Immature natural killer cell (primary cell): ENCODE measurements around the gene ARFGEF3. TPM values are rescaled to one million over a fixed set of nuclear protein-coding genes. Genes with fewer than 3 reads are reported as not detected.
"Not testable (repeated sequence)": the region's sequence is repeated elsewhere in the genome, so short reads cannot be mapped to it uniquely, and the experiment has no call there.

Experiments used
- DNase-seq, 3 donors: peaks; one replicate each; pipeline ENCODE4 v3.0.0; 2022; ENCODE audit warnings: mixed read lengths in 1 of 3
- H3K27ac Mint-ChIP-seq, 6 donors: one replicate each; pipeline ENCODE4 v1.8.0; 2020; ENCODE audit warnings: mixed read lengths in 6 of 6, mild to moderate bottlenecking in 5 of 6, inconsistent platforms in 4 of 6, moderate library complexity in 3 of 6
- H3K27me3 Mint-ChIP-seq, 3 donors: one replicate each; pipeline ENCODE4 v1.8.0; 2020 to 2021; ENCODE audit warnings: low read depth in 3 of 3, mild to moderate bottlenecking in 3 of 3, mixed read lengths in 3 of 3, moderate library complexity in 3 of 3, inconsistent platforms in 1 of 3
- H3K36me3 Mint-ChIP-seq, 3 donors: one replicate each; pipeline ENCODE4 v1.8.0; 2020; ENCODE audit warnings: mixed read lengths in 3 of 3, inconsistent platforms in 2 of 3, mild to moderate bottlenecking in 2 of 3
- H3K4me1 Mint-ChIP-seq, 2 donors: one replicate each; pipeline ENCODE4 v1.8.0; 2020; ENCODE audit warnings: inconsistent platforms in 2 of 2, mild to moderate bottlenecking in 2 of 2, mixed read lengths in 2 of 2, moderate library complexity in 1 of 2
- H3K4me3 Mint-ChIP-seq, 5 donors: one replicate each; pipeline ENCODE4 v1.8.0; 2020; ENCODE audit warnings: mild to moderate bottlenecking in 5 of 5, mixed read lengths in 5 of 5, inconsistent platforms in 3 of 5, moderate library complexity in 3 of 5
- H3K9me3 Mint-ChIP-seq, 6 donors: one replicate each; pipeline ENCODE4 v1.8.0; 2020; ENCODE audit warnings: mild to moderate bottlenecking in 6 of 6, mixed read lengths in 6 of 6, inconsistent platforms in 4 of 6, moderate library complexity in 3 of 6
- polyA plus RNA-seq, 3 donors: library from polyadenylated mRNA; unstranded; fragments of 300-500 nt; fragmentation: Illumina TruSeq; gene quantifications; one replicate each; pipeline ENCODE4 v1.2.3, GENCODE V29; 2021

ARFGEF3 gene
- polyA plus RNA-seq, 3 donors from 2014 or later = 0.03 TPM; not detected in 2

GRCh38 chr6:138264372-138264880 is 102.7 kb downstream of the ARFGEF3 start:
- Mint-ChIP-seq H3K27ac (no peak overlapping the region), H3K27me3 (peaks cover 3 to 6% (median 5%) of the 10 kb centered on the region in 3 donors), H3K36me3 (no peaks in the 10 kb centered on the region), H3K4me1 (no peaks in the 10 kb centered on the region), H3K4me3 (no peak overlapping the region), H3K9me3 (no peaks in the 10 kb centered on the region)
- no peak for DNase-seq

- Mint-ChIP-seq H3K36me3 (no peaks in the 10 kb centered on the region), H3K27me3 (peaks cover 1 to 6% (median 3%) of the 10 kb centered on the region in 3 donors)
Observed at GRCh38 chr6:138266095-138266494, 104.4 kb downstream of the ARFGEF3 start.

GRCh38 chr6:138267971-138268895 is 106.5 kb downstream of the ARFGEF3 start:
- Mint-ChIP-seq H3K9me3 (no peaks in the 10 kb centered on the region), H3K27me3 (peaks cover 1 to 6% (median 3%) of the 10 kb centered on the region in 3 donors), H3K36me3 (no peaks in the 10 kb centered on the region), H3K4me1 (no peaks in the 10 kb centered on the region), H3K4me3 (no peak overlapping the region), H3K27ac (no peak overlapping the region)
- no peak for DNase-seq

More at GRCh38 chr6:138266095-138266494, 104.4 kb downstream of the ARFGEF3 start:
- no peak overlapping the region for H3K27ac Mint-ChIP-seq
- no peak for DNase-seq
- H3K9me3 Mint-ChIP-seq = no peaks in the 10 kb centered on the region
- H3K4me3 Mint-ChIP-seq = no peak overlapping the region
- H3K4me1 Mint-ChIP-seq = no peaks in the 10 kb centered on the region

- peaks cover 0 to 3% (median 2%) of the 10 kb centered on the region in 3 donors for H3K27me3 Mint-ChIP-seq
- H3K4me1 Mint-ChIP-seq = no peaks in the 10 kb centered on the region
- no peak for DNase-seq
- H3K36me3 Mint-ChIP-seq = no peaks in the 10 kb centered on the region
- H3K27ac Mint-ChIP-seq = no peak overlapping the region
- no peak overlapping the region for H3K4me3 Mint-ChIP-seq
- no peaks in the 10 kb centered on the region for H3K9me3 Mint-ChIP-seq
Observed at GRCh38 chr6:138271451-138271850, 109.7 kb downstream of the ARFGEF3 start.

- Mint-ChIP-seq H3K4me3 (no peak overlapping the region), H3K27me3 (peaks cover 0 to 2% (median 0%) of the 10 kb centered on the region in 3 donors), H3K36me3 (no peaks in the 10 kb centered on the region), H3K9me3 (no peaks in the 10 kb centered on the region), H3K4me1 (no peaks in the 10 kb centered on the region), H3K27ac (no peak overlapping the region)
- no peak for DNase-seq
Observed at GRCh38 chr6:138272533-138273315, 111.0 kb downstream of the ARFGEF3 start.

GRCh38 chr6:138275976-138276375 is 114.2 kb downstream of the ARFGEF3 start:
- Mint-ChIP-seq H3K36me3 (no peaks in the 10 kb centered on the region), H3K4me3 (no peak overlapping the region)

GRCh38 chr6:138277835-138278234 is 116.1 kb downstream of the ARFGEF3 start:
- Mint-ChIP-seq H3K4me1 (no peaks in the 10 kb centered on the region), H3K9me3 (no peaks in the 10 kb centered on the region), H3K27me3 (peaks cover 0 to 2% (median 1%) of the 10 kb centered on the region in 3 donors), H3K36me3 (no peaks in the 10 kb centered on the region), H3K27ac (no peak overlapping the region), H3K4me3 (no peak overlapping the region)
- no peak for DNase-seq

More at GRCh38 chr6:138275976-138276375, 114.2 kb downstream of the ARFGEF3 start:
- Mint-ChIP-seq H3K27me3 (peaks cover 0 to 2% (median 0%) of the 10 kb centered on the region in 3 donors), H3K9me3 (no peaks in the 10 kb centered on the region), H3K4me1 (no peaks in the 10 kb centered on the region), H3K27ac (no peak overlapping the region)
- no peak for DNase-seq

- DNase-seq = no peak
- no peaks in the 10 kb centered on the region for H3K4me1 Mint-ChIP-seq
- H3K9me3 Mint-ChIP-seq = no peaks in the 10 kb centered on the region
Observed at GRCh38 chr6:138278326-138278725, 116.6 kb downstream of the ARFGEF3 start.

GRCh38 chr6:138285800-138286199 is 124.1 kb downstream of the ARFGEF3 start:
- no peaks in the 10 kb centered on the region for H3K4me1 Mint-ChIP-seq
- H3K9me3 Mint-ChIP-seq = no peaks in the 10 kb centered on the region
- H3K4me3 Mint-ChIP-seq = no peak overlapping the region
- H3K27ac Mint-ChIP-seq = no peak overlapping the region
- no peaks in the 10 kb centered on the region for H3K36me3 Mint-ChIP-seq
- H3K27me3 Mint-ChIP-seq = peaks cover 1 to 2% (median 2%) of the 10 kb centered on the region in 3 donors
- no peak for DNase-seq

More at GRCh38 chr6:138278326-138278725, 116.6 kb downstream of the ARFGEF3 start:
- H3K4me3 Mint-ChIP-seq = no peak overlapping the region
- no peak overlapping the region for H3K27ac Mint-ChIP-seq
- peaks cover 0 to 2% (median 1%) of the 10 kb centered on the region in 3 donors for H3K27me3 Mint-ChIP-seq
- no peaks in the 10 kb centered on the region for H3K36me3 Mint-ChIP-seq

- H3K4me1 Mint-ChIP-seq = no peaks in the 10 kb centered on the region
- no peak for DNase-seq
- H3K9me3 Mint-ChIP-seq = no peaks in the 10 kb centered on the region
- H3K27me3 Mint-ChIP-seq = peaks cover 0 to 2% (median 1%) of the 10 kb centered on the region in 3 donors
- H3K4me3 Mint-ChIP-seq = no peak overlapping the region
- no peak overlapping the region for H3K27ac Mint-ChIP-seq
- no peaks in the 10 kb centered on the region for H3K36me3 Mint-ChIP-seq
Observed at GRCh38 chr6:138286698-138287097, 125.0 kb downstream of the ARFGEF3 start.

- DNase-seq = peak; percentile 12 to 29 (median 14)
- H3K9me3 Mint-ChIP-seq = no peaks in the 10 kb centered on the region
- H3K27me3 Mint-ChIP-seq = peaks cover 0 to 2% (median 1%) of the 10 kb centered on the region in 3 donors
- no peak overlapping the region for H3K4me3 Mint-ChIP-seq
- no peaks in the 10 kb centered on the region for H3K36me3 Mint-ChIP-seq
- H3K4me1 Mint-ChIP-seq = no peaks in the 10 kb centered on the region
- H3K27ac Mint-ChIP-seq = no peak overlapping the region
Observed at GRCh38 chr6:138287144-138287955, 125.6 kb downstream of the ARFGEF3 start.

- not testable (repeated sequence) for H3K4me3 Mint-ChIP-seq, H3K9me3 Mint-ChIP-seq, H3K4me1 Mint-ChIP-seq, H3K27me3 Mint-ChIP-seq, DNase-seq, H3K27ac Mint-ChIP-seq, H3K36me3 Mint-ChIP-seq
Observed at GRCh38 chr6:138288428-138289085, 126.8 kb downstream of the ARFGEF3 start.

GRCh38 chr6:138289739-138290138 is 128.0 kb downstream of the ARFGEF3 start:
- H3K4me3 Mint-ChIP-seq = no peak overlapping the region
- no peaks in the 10 kb centered on the region for H3K36me3 Mint-ChIP-seq
- no peaks in the 10 kb centered on the region for H3K4me1 Mint-ChIP-seq
- no peak for DNase-seq
- H3K9me3 Mint-ChIP-seq = peaks cover 0 to 1% (median 0%) of the 10 kb centered on the region in 6 donors
- H3K27ac Mint-ChIP-seq = no peak overlapping the region
- peaks cover 0 to 2% (median 0%) of the 10 kb centered on the region in 3 donors for H3K27me3 Mint-ChIP-seq
